K562 (cell line): ENCODE measurements around the gene CD52. TPM values are rescaled to one million over a fixed set of nuclear protein-coding genes. Genes with fewer than 3 reads are reported as not detected.

ENCODE experiments used
- ARID3B ChIP-seq: fragments of 250-450 bp; sonication (Bioruptor Pico); IDR thresholded peaks from 2 replicates; pipeline ENCODE4 v1.4.0; 2020; ENCODE audit warnings: borderline replicate concordance
- ASH1L ChIP-seq: fragments of 450-650 bp; IDR thresholded peaks from 2 replicates; pipeline ENCODE4 v1.6.1; 2018; ENCODE audit warnings: borderline replicate concordance, mild to moderate bottlenecking, low read depth; ENCODE audit not compliant: partially characterized antibody
- CBX3 ChIP-seq, 2 experiments: IDR thresholded peaks; 1 replicate in 1 of 2; 2 replicates in 1 of 2; pipeline ENCODE4 v1.6.1; 2012; ENCODE audit warnings: inconsistent platforms in 2 of 2, low read length in 2 of 2, borderline replicate concordance in 1 of 2, control low read depth in 1 of 2
- CC2D1A ChIP-seq: fragments of 450-650 bp; IDR thresholded peaks from 2 replicates; pipeline ENCODE4 v1.6.1; 2017; ENCODE audit warnings: mild to moderate bottlenecking
- HNRNPH1 ChIP-seq: fragments of 200-400 bp; formaldehyde crosslinking; optimal IDR thresholded peaks from 2 replicates; pipeline ENCODE3; 2017; ENCODE audit warnings: low read depth, mild to moderate bottlenecking, low read length, moderate library complexity
- KDM5B ChIP-seq: fragments of 200-600 bp; sonication (generic); IDR thresholded peaks from 2 replicates; pipeline ENCODE4 v1.6.1; 2012; ENCODE audit warnings: low read depth, mild to moderate bottlenecking, moderate library complexity, low read length, control low read depth, inconsistent platforms; ENCODE audit not compliant: insufficient replicate concordance
- MXI1 ChIP-seq: IDR thresholded peaks from 2 replicates; pipeline ENCODE4 v1.6.1; 2011; ENCODE audit warnings: low read depth, mild to moderate bottlenecking, improper control_type of control experiment, low read length
- NR2F6 ChIP-seq: fragments of 450-650 bp; formaldehyde crosslinking; IDR thresholded peaks from 2 replicates; pipeline ENCODE4 v1.4.0; 2020; ENCODE audit warnings: mild to moderate bottlenecking
- PHF21A ChIP-seq: fragments of 450-650 bp; IDR thresholded peaks from 2 replicates; pipeline ENCODE4 v1.6.1; 2017; ENCODE audit warnings: low read depth, borderline replicate concordance
- POLR2AphosphoS2 ChIP-seq: IDR thresholded peaks from 2 replicates; pipeline ENCODE4 v1.6.1; 2012; ENCODE audit warnings: low read length, improper control_type of control experiment
- ZKSCAN1 ChIP-seq: fragments of 150-350 bp; IDR thresholded peaks from 2 replicates; pipeline ENCODE4 v1.6.1; 2016; ENCODE audit warnings: low read depth, low read length
- polyA plus RNA-seq, 8 experiments: library from polyadenylated mRNA; depleted of rRNA in 4 of 8; stranded (reverse) in 5 of 8; unstranded in 3 of 8; fragments of >200 nt; fragmentation: Nextera tagmentation in 2 of 8; fragmentation: Illumina TruSeq in 1 of 8; extraction: Ambion mirVana in 2 of 8; extraction: Trizol in 1 of 8; gene quantifications; 2 replicates each; pipeline versions ENCODE4 v1.2.1 to v1.2.3, GENCODE V29; 2011 to 2014; ENCODE audit warnings: inconsistent platforms in 1 of 8, missing spikeins in 1 of 8
- total RNA-seq, 7 experiments: library from RNA; depleted of rRNA in 6 of 7; stranded (reverse); fragments of >200 nt in 6 of 7; fragmentation: Illumina TruSeq in 2 of 7; extraction: Trizol in 2 of 7; gene quantifications; 2 replicates each; pipeline versions ENCODE4 v1.2.1 to v1.2.3, GENCODE V29; 2011 to 2021; ENCODE audit warnings: low replicate concordance in 1 of 7
- TF ChIP-seq, protein P1 (sequence below): fragments of 450-650 bp; IDR thresholded peaks from 2 replicates; pipeline ENCODE4 v1.6.1; 2016; ENCODE audit warnings: low read depth
- TF ChIP-seq, protein P2 (sequence below): fragments of 450-650 bp; IDR thresholded peaks from 2 replicates; pipeline ENCODE4 v1.6.1; 2017; ENCODE audit warnings: antibody characterized with exemption

CD52 gene
- total and polyA plus RNA-seq, 9 of the 15 experiments (the other 6 are each of a cell fraction or from before 2014, with no cell fraction given): 34.9 to 488 (median 173) TPM

GRCh38 chr1:26275580-26276431, 42.0 kb upstream of the CD52 start (continued):
- TF ChIP-seq, protein P1, sequence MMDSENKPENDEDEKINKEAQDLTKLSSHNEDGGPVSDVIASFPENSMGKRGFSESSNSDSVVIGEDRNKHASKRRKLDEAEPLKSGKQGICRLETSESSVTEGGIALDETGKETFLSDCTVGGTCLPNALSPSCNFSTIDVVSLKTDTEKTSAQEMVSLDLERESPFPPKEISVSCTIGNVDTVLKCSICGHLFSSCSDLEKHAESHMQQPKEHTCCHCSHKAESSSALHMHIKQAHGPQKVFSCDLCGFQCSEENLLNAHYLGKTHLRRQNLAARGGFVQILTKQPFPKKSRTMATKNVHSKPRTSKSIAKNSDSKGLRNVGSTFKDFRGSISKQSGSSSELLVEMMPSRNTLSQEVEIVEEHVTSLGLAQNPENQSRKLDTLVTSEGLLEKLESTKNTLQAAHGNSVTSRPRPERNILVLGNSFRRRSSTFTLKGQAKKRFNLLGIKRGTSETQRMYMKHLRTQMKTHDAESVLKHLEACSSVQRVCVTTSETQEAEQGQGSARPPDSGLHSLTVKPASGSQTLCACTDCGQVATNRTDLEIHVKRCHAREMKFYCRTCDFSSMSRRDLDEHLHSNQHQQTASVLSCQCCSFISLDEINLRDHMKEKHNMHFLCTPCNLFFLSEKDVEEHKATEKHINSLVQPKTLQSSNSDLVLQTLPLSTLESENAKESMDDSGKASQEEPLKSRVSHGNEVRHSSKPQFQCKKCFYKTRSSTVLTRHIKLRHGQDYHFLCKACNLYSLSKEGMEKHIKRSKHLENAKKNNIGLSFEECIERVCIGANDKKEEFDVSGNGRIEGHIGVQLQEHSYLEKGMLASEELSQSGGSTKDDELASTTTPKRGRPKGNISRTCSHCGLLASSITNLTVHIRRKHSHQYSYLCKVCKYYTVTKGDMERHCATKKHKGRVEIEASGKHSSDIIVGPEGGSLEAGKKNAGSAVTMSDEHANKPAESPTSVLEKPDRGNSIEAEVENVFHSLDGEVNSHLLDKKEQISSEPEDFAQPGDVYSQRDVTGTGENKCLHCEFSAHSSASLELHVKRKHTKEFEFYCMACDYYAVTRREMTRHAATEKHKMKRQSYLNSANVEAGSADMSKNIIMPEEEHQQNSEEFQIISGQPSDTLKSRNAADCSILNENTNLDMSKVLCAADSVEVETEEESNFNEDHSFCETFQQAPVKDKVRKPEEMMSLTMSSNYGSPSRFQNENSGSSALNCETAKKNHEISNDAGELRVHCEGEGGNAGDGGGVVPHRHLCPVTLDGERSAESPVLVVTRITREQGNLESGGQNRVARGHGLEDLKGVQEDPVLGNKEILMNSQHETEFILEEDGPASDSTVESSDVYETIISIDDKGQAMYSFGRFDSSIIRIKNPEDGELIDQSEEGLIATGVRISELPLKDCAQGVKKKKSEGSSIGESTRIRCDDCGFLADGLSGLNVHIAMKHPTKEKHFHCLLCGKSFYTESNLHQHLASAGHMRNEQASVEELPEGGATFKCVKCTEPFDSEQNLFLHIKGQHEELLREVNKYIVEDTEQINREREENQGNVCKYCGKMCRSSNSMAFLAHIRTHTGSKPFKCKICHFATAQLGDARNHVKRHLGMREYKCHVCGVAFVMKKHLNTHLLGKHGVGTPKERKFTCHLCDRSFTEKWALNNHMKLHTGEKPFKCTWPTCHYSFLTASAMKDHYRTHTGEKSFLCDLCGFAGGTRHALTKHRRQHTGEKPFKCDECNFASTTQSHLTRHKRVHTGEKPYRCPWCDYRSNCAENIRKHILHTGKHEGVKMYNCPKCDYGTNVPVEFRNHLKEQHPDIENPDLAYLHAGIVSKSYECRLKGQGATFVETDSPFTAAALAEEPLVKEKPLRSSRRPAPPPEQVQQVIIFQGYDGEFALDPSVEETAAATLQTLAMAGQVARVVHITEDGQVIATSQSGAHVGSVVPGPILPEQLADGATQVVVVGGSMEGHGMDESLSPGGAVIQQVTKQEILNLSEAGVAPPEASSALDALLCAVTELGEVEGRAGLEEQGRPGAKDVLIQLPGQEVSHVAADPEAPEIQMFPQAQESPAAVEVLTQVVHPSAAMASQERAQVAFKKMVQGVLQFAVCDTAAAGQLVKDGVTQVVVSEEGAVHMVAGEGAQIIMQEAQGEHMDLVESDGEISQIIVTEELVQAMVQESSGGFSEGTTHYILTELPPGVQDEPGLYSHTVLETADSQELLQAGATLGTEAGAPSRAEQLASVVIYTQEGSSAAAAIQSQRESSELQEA: no peak
- TF ChIP-seq, protein P2, sequence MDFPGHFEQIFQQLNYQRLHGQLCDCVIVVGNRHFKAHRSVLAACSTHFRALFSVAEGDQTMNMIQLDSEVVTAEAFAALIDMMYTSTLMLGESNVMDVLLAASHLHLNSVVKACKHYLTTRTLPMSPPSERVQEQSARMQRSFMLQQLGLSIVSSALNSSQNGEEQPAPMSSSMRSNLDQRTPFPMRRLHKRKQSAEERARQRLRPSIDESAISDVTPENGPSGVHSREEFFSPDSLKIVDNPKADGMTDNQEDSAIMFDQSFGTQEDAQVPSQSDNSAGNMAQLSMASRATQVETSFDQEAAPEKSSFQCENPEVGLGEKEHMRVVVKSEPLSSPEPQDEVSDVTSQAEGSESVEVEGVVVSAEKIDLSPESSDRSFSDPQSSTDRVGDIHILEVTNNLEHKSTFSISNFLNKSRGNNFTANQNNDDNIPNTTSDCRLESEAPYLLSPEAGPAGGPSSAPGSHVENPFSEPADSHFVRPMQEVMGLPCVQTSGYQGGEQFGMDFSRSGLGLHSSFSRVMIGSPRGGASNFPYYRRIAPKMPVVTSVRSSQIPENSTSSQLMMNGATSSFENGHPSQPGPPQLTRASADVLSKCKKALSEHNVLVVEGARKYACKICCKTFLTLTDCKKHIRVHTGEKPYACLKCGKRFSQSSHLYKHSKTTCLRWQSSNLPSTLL: no peak
- TF ChIP-seq CC2D1A (peak; percentile 60), CBX3 (IDR thresholded peaks at IDR 0.05; ENCODE audit: borderline replicate concordance in 1 of 2, low read length in 2 of 2) (peak in 1 of 2 experiments; percentile 50; a peak in 1 of 3 replicates), MXI1 (no peak; the same call in 1 of the 2 replicates), ARID3B (CRISPR knock-in tag) (no peak), NR2F6 (CRISPR knock-in tag) (no peak), ZKSCAN1 (no peak), PHF21A (no peak), ASH1L (no peak), POLR2AphosphoS2 (no peak), KDM5B (no peak), HNRNPH1 (no peak)
